ENCODE measurements around the gene DYNLT2B.

- TF ChIP-seq, protein P1, sequence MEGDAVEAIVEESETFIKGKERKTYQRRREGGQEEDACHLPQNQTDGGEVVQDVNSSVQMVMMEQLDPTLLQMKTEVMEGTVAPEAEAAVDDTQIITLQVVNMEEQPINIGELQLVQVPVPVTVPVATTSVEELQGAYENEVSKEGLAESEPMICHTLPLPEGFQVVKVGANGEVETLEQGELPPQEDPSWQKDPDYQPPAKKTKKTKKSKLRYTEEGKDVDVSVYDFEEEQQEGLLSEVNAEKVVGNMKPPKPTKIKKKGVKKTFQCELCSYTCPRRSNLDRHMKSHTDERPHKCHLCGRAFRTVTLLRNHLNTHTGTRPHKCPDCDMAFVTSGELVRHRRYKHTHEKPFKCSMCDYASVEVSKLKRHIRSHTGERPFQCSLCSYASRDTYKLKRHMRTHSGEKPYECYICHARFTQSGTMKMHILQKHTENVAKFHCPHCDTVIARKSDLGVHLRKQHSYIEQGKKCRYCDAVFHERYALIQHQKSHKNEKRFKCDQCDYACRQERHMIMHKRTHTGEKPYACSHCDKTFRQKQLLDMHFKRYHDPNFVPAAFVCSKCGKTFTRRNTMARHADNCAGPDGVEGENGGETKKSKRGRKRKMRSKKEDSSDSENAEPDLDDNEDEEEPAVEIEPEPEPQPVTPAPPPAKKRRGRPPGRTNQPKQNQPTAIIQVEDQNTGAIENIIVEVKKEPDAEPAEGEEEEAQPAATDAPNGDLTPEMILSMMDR (IDR thresholded peaks at IDR 0.05; ENCODE audit: poor library complexity, severe bottlenecking), result no peak
- no peak for TF ChIP-seq EZH2 (IDR thresholded peaks at IDR 0.05; ENCODE audit: borderline replicate concordance, insufficient read depth, low read length, poor library complexity, severe bottlenecking)
- no peak for TF ChIP-seq SMC3 (conservative IDR thresholded peaks at IDR 0.05; ENCODE audit: poor library complexity)
- TF ChIP-seq MXI1 (conservative IDR thresholded peaks at IDR 0.05; ENCODE audit: poor library complexity, severe bottlenecking), result no peak
- TF ChIP-seq, protein P2, sequence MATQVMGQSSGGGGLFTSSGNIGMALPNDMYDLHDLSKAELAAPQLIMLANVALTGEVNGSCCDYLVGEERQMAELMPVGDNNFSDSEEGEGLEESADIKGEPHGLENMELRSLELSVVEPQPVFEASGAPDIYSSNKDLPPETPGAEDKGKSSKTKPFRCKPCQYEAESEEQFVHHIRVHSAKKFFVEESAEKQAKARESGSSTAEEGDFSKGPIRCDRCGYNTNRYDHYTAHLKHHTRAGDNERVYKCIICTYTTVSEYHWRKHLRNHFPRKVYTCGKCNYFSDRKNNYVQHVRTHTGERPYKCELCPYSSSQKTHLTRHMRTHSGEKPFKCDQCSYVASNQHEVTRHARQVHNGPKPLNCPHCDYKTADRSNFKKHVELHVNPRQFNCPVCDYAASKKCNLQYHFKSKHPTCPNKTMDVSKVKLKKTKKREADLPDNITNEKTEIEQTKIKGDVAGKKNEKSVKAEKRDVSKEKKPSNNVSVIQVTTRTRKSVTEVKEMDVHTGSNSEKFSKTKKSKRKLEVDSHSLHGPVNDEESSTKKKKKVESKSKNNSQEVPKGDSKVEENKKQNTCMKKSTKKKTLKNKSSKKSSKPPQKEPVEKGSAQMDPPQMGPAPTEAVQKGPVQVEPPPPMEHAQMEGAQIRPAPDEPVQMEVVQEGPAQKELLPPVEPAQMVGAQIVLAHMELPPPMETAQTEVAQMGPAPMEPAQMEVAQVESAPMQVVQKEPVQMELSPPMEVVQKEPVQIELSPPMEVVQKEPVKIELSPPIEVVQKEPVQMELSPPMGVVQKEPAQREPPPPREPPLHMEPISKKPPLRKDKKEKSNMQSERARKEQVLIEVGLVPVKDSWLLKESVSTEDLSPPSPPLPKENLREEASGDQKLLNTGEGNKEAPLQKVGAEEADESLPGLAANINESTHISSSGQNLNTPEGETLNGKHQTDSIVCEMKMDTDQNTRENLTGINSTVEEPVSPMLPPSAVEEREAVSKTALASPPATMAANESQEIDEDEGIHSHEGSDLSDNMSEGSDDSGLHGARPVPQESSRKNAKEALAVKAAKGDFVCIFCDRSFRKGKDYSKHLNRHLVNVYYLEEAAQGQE (IDR thresholded peaks at IDR 0.05; ENCODE audit: borderline replicate concordance), result no peak
- no peak for TF ChIP-seq TAF1 (IDR thresholded peaks at IDR 0.05; ENCODE audit: low read depth)
These were observed 66.1 kb downstream of the DYNLT2B start for GRCh38 chr3:196251918-196252317.
